ENCODE measurements around the gene CUL9.

DNA sequence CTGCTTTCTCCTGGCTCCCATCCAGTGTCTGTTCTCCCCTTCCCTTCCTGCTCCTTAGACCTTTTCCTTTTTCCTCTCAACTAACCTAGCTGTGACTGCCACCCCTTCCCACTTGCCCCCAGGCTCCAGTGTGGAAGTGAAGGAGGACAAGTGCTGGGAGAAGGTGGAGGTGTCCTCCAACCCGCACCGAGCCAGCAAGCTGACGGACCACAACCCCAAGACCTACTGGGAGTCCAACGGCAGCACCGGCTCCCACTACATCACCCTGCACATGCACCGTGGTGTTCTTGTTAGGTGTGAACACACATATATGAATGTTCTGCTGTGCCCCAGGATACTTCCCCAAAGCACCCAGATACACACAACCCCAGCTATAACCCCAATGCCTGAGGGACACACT is 18.5 kb downstream of the CUL9 start:
- TF ChIP-seq, protein P1, sequence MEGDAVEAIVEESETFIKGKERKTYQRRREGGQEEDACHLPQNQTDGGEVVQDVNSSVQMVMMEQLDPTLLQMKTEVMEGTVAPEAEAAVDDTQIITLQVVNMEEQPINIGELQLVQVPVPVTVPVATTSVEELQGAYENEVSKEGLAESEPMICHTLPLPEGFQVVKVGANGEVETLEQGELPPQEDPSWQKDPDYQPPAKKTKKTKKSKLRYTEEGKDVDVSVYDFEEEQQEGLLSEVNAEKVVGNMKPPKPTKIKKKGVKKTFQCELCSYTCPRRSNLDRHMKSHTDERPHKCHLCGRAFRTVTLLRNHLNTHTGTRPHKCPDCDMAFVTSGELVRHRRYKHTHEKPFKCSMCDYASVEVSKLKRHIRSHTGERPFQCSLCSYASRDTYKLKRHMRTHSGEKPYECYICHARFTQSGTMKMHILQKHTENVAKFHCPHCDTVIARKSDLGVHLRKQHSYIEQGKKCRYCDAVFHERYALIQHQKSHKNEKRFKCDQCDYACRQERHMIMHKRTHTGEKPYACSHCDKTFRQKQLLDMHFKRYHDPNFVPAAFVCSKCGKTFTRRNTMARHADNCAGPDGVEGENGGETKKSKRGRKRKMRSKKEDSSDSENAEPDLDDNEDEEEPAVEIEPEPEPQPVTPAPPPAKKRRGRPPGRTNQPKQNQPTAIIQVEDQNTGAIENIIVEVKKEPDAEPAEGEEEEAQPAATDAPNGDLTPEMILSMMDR (IDR thresholded peaks at IDR 0.05; ENCODE audit: borderline replicate concordance, extremely low read depth, low read length, poor library complexity, severe bottlenecking): no peak
- no peak for TF ChIP-seq EZH2 (IDR thresholded peaks at IDR 0.05; ENCODE audit: borderline replicate concordance, low read depth, low read length, severe bottlenecking)
